A673 (cell line): Measurements from ENCODE around the gene STH. TPM values are rescaled to one million over a fixed set of nuclear protein-coding genes. Genes with fewer than 3 reads are reported as not detected.

ENCODE experiments used
- BruUV-seq: library from RNA; stranded (reverse); fragments of 400-500 nt; replicated peaks from 2 replicates; lab custom pipeline; 2021; lab: Mats Ljungman, UMichigan
- CTCF ChIA-PET: fragments of 300-600 bp; sonication (Branson Sonifier 250); formaldehyde crosslinking; loops from one replicate; lab custom pipeline; 2022; ENCODE audit warnings: antibody characterized with exemption; lab: Charles Lee
- POLR2A ChIA-PET: fragments of 300-600 bp; sonication (Branson Sonifier 250); formaldehyde crosslinking; loops from one replicate; lab custom pipeline; 2022; ENCODE audit warnings: antibody characterized with exemption; ENCODE audit not compliant: low non-redundant PET; lab: Charles Lee
- DNase-seq: peaks from one replicate; pipeline ENCODE4 v3.0.0-alpha.2; 2015; ENCODE audit warnings: low spot score
- H3K27ac ChIP-seq: fragments of 200-600 bp; sonication (generic); 2 replicates; pipeline ENCODE4 v1.5.1; 2016; ENCODE audit warnings: mixed run types, low read depth, mild to moderate bottlenecking, mixed read lengths, antibody characterized with exemption, low read length; ENCODE audit not compliant: poor library complexity, severe bottlenecking
- H3K27me3 ChIP-seq: fragments of 200-600 bp; sonication (generic); replicated peaks from 2 replicates; pipeline ENCODE4 v1.6.1; 2017; ENCODE audit warnings: mixed run types, low read depth, mild to moderate bottlenecking, mixed read lengths, antibody characterized with exemption, low read length; ENCODE audit not compliant: insufficient read depth, poor library complexity
- H3K36me3 ChIP-seq: fragments of 200-600 bp; sonication (generic); 2 replicates; pipeline ENCODE4 v1.6.1; 2016; ENCODE audit warnings: mixed run types, mild to moderate bottlenecking, mixed read lengths, antibody characterized with exemption, low read length; ENCODE audit not compliant: insufficient read depth, poor library complexity, severe bottlenecking
- H3K4me1 ChIP-seq: fragments of 200-600 bp; sonication (generic); 2 replicates; pipeline ENCODE4 v1.6.1; 2017; ENCODE audit warnings: mixed run types, mild to moderate bottlenecking, mixed read lengths, antibody characterized with exemption, low read length; ENCODE audit not compliant: insufficient read depth, poor library complexity, severe bottlenecking
- H3K4me3 ChIP-seq: fragments of 200-600 bp; sonication (generic); 2 replicates; pipeline ENCODE4 v1.5.1; 2016; ENCODE audit warnings: low read depth, mixed run types, mild to moderate bottlenecking, mixed read lengths, low read length; ENCODE audit not compliant: poor library complexity, severe bottlenecking
- H3K9me3 ChIP-seq: fragments of 200-600 bp; sonication (generic); 2 replicates; pipeline ENCODE4 v1.6.1; 2016; ENCODE audit warnings: mixed run types, low read depth, mild to moderate bottlenecking, mixed read lengths, antibody characterized with exemption, low read length; ENCODE audit not compliant: poor library complexity, severe bottlenecking
- EZH2 ChIP-seq: fragments of 200-600 bp; sonication (generic); IDR thresholded peaks from 2 replicates; pipeline ENCODE4 v1.6.1; 2017; ENCODE audit warnings: borderline replicate concordance, low read depth, mild to moderate bottlenecking, mixed read lengths, antibody characterized with exemption, low read length; ENCODE audit not compliant: poor library complexity, severe bottlenecking
- intact Hi-C: fragments of 100-400 bp; cut with micrococcal nuclease; formaldehyde crosslinking; loops from one replicate; pipeline ENCODE4 v1.10.0; 2022; ENCODE audit not compliant: unreplicated experiment
- total RNA-seq: library from RNA; stranded (reverse); gene quantifications from 2 replicates; pipeline ENCODE4 v1.2.3, GENCODE V29; 2021
- TF ChIP-seq, protein P1 (sequence below): fragments of 300-800, 200-600 bp; sonication (generic); conservative IDR thresholded peaks from 2 replicates; pipeline ENCODE4 v1.5.1; 2017; ENCODE audit warnings: low read depth, mild to moderate bottlenecking, antibody characterized with exemption, low read length, moderate library complexity, mixed read lengths

The STH gene
- total RNA-seq, 1 experiment from 2014 or later = not detected

DNA sequence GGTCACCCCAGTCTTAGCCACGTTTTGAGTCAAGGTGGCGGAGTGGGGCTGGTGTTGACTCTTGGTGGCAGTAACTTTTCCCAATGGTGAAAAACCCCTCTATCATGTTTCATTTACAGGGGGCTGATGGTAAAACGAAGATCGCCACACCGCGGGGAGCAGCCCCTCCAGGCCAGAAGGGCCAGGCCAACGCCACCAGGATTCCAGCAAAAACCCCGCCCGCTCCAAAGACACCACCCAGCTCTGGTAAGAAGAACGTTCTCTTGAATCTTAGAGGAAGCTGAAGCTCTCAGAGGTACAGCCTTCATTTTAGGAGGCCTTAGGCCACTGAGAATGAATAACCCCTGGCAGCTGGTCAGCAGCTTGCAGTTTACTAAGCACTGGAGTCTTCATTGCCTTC is 7.7 kb upstream of the STH start:
- H3K27me3 ChIP-seq = no peaks in the 10 kb centered on the region
- BruUV-seq = no TSS peak
- no peak overlapping the region for H3K4me3 ChIP-seq
- no peaks in the 10 kb centered on the region for H3K36me3 ChIP-seq
- H3K27ac ChIP-seq = no peak overlapping the region
- no peak for DNase-seq
- ChIA-PET CTCF (no interaction called here), POLR2A (no interaction called here)
- intact Hi-C loops = no loop called here
- no peaks in the 10 kb centered on the region for H3K9me3 ChIP-seq
- H3K4me1 ChIP-seq = no peaks in the 10 kb centered on the region
- TF ChIP-seq, protein P1, sequence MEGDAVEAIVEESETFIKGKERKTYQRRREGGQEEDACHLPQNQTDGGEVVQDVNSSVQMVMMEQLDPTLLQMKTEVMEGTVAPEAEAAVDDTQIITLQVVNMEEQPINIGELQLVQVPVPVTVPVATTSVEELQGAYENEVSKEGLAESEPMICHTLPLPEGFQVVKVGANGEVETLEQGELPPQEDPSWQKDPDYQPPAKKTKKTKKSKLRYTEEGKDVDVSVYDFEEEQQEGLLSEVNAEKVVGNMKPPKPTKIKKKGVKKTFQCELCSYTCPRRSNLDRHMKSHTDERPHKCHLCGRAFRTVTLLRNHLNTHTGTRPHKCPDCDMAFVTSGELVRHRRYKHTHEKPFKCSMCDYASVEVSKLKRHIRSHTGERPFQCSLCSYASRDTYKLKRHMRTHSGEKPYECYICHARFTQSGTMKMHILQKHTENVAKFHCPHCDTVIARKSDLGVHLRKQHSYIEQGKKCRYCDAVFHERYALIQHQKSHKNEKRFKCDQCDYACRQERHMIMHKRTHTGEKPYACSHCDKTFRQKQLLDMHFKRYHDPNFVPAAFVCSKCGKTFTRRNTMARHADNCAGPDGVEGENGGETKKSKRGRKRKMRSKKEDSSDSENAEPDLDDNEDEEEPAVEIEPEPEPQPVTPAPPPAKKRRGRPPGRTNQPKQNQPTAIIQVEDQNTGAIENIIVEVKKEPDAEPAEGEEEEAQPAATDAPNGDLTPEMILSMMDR = no peak
- TF ChIP-seq EZH2 = no peak

DNA sequence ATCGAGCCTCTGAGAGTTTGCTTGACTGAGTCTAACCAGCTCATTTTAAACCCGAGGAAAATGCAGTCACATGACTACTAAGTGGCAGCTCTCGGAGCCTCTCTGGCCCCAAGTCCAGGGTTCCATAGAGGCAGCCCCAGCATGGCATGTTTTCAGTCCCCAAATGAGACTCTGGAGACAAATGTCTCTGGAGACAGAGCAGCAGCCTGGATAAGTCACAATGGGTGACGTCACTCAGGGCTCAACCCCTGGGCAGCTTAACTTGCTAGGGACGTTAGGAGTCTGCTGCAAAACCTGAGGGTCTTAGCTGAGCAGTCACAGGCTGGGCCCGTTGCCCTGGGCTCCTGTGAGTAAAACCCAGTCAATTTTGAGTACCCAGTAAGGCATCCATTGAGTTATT is 6.9 kb upstream of the STH start:
- no peak for TF ChIP-seq EZH2
- TF ChIP-seq, protein P1 = no peak
- no TSS peak for BruUV-seq
- Histone ChIP-seq H3K4me1 (no peaks in the 10 kb centered on the region), H3K27me3 (no peaks in the 10 kb centered on the region), H3K27ac (no peak overlapping the region), H3K36me3 (no peaks in the 10 kb centered on the region), H3K9me3 (no peaks in the 10 kb centered on the region), H3K4me3 (no peak overlapping the region)
- intact Hi-C loops = no loop called here
- DNase-seq = no peak
- ChIA-PET CTCF (no interaction called here), POLR2A (interaction anchor here (0.6 kb wide), 1 partner anchor 9 kb away, joined by 8 read pairs; no protein-coding TSS in a partner anchor)

DNA sequence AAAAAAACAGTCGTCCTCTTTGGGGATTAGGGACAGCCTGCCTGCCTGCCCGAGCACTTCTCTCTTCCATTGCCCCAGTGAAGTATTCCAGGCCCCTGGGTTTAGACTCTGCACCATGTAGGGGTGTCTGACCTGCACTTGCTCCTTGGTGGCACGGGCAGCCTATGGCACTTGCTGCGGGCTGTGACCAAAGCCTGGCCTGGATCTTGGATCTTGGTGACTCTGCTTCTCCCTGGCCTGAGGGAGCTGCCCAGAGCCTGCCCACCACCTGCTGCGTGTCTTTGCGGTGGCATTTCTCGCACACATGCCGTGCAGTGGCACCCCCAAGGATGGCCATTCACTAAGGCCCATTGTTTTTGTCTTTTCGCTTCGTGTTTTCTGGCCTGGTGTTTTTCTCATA is 6.1 kb upstream of the STH start:
- no peak overlapping the region for H3K4me3 ChIP-seq
- no peak for DNase-seq
- no peak overlapping the region for H3K27ac ChIP-seq
- CTCF ChIA-PET = no interaction called here
- H3K4me1 ChIP-seq = no peaks in the 10 kb centered on the region
- no TSS peak for BruUV-seq
- H3K9me3 ChIP-seq = no peaks in the 10 kb centered on the region
- TF ChIP-seq, protein P1 = no peak
- POLR2A ChIA-PET = interaction anchor here (0.6 kb wide), 1 partner anchor 10 kb away, joined by 8 read pairs; no protein-coding TSS in a partner anchor
- intact Hi-C loops = no loop called here
- no peaks in the 10 kb centered on the region for H3K27me3 ChIP-seq
- H3K36me3 ChIP-seq = no peaks in the 10 kb centered on the region
